DOHH2 (cell line): Measurements from ENCODE around the gene TMEM30B.

Experiments
- EZH2phosphoT487 ChIP-seq: fragments of 200-600 bp; sonication (generic); IDR thresholded peaks from 2 replicates; pipeline ENCODE4 v1.6.1; 2017; ENCODE audit warnings: borderline replicate concordance, mild to moderate bottlenecking, antibody characterized with exemption, low read length, moderate library complexity, mixed read lengths
- TF ChIP-seq, protein P1 (sequence below): fragments of 200-600 bp; sonication (generic); IDR thresholded peaks from one replicate; pipeline ENCODE4 v1.5.1; 2014; ENCODE audit warnings: antibody characterized with exemption, mild to moderate bottlenecking, low read depth, low read length; ENCODE audit not compliant: poor library complexity, severe bottlenecking

DNA sequence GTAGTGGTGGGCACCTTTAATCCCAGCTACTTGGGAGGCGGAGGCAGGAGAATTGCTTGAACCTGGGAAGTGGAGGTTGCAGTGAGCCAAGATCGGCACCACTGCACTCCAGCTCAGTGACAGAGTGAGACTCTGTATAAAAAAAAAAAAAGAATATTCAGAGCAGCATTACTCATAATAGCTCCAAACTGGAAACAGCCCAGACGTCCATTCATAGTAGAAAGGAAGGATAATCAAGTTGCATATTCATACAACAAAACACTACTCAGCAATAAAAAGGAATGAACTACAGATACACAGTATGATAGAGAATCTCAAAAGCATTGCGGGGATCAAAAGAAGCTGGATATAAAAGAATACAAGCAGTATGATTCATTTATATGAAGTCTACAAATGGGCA, 19.1 kb downstream of the TMEM30B start:
- TF ChIP-seq, protein P1, sequence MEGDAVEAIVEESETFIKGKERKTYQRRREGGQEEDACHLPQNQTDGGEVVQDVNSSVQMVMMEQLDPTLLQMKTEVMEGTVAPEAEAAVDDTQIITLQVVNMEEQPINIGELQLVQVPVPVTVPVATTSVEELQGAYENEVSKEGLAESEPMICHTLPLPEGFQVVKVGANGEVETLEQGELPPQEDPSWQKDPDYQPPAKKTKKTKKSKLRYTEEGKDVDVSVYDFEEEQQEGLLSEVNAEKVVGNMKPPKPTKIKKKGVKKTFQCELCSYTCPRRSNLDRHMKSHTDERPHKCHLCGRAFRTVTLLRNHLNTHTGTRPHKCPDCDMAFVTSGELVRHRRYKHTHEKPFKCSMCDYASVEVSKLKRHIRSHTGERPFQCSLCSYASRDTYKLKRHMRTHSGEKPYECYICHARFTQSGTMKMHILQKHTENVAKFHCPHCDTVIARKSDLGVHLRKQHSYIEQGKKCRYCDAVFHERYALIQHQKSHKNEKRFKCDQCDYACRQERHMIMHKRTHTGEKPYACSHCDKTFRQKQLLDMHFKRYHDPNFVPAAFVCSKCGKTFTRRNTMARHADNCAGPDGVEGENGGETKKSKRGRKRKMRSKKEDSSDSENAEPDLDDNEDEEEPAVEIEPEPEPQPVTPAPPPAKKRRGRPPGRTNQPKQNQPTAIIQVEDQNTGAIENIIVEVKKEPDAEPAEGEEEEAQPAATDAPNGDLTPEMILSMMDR = no peak
- TF ChIP-seq EZH2phosphoT487 = no peak
